NCI-H2107 (cell line): ENCODE data around the gene LMO7.

Experiments used
- DNase-seq: peaks from one replicate; lab custom pipeline; 2025; lab: John Stamatoyannopoulos, UW

Gene LMO7

DNA sequence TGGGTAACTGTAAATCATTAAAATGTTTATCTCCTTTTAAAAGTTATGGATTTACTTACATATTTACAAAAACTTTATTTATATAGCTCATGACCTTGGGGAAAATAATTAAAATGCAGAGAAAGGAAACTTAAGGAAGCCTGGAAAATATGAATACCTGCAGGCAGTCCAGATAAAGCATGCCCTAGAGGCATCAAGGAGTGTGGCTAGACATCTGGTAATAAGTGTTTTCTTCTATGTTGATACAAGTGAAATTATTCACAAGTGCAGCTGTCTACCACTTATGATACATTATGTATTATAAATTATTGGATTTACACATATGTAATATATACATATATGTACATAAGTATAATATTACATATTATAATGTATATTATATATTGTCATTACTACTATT is 207.9 kb downstream of the LMO7 start:
- DNase-seq, result no peak

- DNase-seq, result no peak
Observed at GRCh38 chr13:75847588-75847987, 211.5 kb downstream of the LMO7 start.

DNA sequence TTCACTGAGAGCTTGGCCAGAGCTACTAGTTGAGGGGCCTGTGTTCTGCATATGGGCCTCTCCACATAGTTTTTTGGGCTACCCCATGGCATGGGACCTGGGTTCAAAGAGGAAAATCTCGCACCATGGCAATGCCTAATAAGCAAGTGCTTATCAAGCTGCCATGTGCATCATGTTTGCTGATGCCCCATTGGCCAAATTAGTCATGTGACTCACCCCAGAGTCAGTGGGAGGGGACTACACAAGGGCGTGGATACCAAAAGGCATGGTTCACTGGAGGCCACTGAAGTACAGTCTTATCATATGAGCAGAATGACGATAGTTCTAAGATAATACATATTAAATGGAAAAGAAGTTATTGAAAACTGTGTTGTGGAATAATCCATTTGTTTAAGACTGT is 214.8 kb downstream of the LMO7 start:
- DNase-seq, result no peak

GRCh38 chr13:75855216-75855615 is 219.1 kb downstream of the LMO7 start:
- no peak for DNase-seq

DNA sequence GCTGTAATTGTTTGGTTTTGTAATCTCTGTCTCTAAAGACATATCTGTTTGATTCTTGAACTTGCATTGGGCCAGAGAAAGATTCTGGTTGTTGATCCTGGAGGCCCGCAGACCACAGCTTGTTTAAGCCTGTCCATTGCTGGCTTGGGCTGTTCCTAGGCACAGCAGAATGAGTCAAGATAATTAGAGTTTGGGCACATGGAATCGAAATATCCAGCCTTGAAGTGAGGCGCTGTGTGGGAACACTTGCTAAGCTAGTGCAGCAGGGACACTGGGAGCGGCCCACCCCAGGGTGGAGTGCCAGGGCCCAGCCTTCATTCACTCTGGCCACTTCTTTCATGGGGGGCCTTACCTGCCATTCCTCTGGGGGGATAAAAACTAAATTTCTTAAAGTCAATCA is 219.7 kb downstream of the LMO7 start:
- no peak for DNase-seq

- no peak for DNase-seq
Observed at GRCh38 chr13:75857291-75857690, 221.2 kb downstream of the LMO7 start.

- DNase-seq, result no peak
Observed at GRCh38 chr13:75860935-75861334, 224.8 kb downstream of the LMO7 start.

GRCh38 chr13:75861786-75862185 is 225.7 kb downstream of the LMO7 start:
- no peak for DNase-seq

DNA sequence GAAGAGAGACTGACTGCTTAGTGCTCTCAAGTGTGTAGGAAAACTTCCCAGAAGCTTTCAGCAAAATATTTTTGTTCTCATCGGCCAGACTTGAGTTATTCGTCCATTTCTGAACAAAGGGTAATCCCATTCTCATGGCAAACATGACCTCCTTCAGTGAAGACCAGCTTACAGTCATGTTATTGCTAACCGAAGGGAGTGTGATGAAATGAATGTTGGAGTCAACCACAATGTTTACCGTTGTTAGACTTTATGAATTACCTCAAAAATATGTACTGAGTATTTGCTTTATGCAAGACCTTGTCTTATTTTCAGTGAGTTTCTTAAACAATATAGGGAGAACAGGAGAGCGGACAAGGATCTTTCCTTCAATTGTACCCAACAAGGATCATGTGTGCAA is 228.6 kb downstream of the LMO7 start:
- no peak for DNase-seq

DNA sequence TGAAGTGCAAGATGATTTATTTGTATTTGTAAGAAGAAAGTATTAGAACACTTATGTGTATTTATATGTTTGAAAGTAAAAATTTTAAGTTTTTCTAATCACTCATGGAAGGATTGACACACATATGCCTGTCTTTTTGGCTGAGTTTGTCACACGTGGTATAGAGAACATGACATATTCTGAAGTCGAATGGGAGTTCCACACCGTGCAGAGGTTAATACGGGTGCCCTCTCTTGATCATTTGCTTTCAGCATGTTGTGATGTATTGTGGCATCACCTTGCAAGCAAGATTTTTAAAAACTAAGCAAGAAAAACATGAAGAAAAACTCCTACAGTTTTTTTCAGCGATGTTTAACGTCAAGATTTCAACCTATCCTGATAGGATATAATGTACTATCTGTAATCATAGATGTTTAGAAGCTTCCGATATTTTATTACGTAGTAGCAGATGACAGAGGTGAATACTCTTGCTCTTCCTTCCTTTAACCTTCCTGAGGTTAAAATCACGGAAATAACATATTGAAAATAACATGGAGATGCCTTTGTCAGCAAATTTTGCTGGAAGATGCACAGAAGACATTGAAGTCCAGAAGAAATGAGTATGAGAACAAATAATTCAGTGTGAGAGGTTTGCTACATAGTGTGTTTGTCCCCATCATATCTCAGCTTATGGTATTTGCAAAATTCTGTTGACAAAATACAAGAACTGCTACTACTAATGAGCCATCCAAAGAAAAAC is 231.4 kb downstream of the LMO7 start:
- DNase-seq, result no peak

GRCh38 chr13:75869981-75870380 is 233.9 kb downstream of the LMO7 start:
- DNase-seq, result no peak

DNA sequence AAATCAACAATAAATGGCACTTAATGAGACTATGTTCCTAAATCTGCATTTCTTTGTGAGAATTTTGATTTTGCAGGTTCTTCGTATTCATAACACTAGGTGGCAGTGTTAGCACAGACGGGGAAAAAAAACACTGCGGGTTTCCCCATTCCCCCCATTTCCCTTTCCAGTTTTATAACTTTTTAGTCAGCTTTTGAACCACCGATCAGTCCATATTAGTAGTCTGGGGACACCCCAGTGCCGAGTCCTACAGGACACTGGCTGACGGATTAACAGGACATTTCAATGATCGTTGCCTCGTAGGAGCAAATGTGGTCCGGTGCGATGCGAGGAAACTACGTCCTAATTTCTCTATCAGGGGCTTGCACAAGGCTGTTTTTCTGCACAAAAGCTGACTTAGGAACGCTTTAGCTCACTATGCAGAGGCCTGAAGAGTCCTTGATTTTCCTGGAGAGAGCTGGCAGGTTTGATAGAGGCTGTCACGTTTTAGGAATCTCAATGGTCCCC is 234.3 kb downstream of the LMO7 start:
- peak; percentile 3 for DNase-seq

DNA sequence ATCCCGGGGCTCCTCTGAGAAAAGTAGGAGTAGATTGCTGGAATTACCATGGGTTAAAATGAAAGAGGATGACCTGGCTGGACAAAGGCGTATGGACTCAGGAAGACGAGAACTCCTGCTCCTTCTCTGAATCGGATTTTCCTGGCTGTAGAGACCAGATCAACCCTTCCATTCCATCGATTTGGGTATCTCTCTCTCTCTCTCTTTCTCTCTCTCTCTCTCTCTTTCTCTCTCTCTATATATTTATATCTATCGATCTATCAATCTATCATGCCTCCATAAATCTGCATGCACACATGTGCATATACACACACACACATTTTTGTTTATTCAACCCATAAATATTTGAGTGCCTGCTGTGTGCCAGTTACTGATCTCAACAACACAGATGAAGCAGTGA is 234.9 kb downstream of the LMO7 start:
- DNase-seq, result no peak

- DNase-seq, result no peak
Observed at GRCh38 chr13:75872980-75873379, 236.8 kb downstream of the LMO7 start.

DNA sequence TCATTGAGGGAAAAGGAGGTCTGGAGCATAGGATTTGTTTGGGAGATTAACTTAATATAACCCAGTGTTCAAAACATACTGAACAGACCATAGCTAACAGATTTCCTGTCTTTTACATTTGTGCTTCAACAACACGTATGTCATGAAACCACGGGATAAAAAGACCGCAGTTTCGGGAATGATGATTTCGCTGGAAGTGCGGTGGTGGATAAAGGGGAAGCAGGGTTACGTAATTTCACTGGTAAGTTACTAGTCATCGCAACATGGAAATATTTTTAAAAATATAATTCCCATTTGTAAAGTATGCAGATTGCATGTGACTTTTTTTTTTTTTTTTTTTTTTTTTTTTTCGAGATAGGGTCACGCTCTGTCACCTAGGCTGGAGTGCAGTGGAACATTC is 237.4 kb downstream of the LMO7 start:
- no peak for DNase-seq

DNA sequence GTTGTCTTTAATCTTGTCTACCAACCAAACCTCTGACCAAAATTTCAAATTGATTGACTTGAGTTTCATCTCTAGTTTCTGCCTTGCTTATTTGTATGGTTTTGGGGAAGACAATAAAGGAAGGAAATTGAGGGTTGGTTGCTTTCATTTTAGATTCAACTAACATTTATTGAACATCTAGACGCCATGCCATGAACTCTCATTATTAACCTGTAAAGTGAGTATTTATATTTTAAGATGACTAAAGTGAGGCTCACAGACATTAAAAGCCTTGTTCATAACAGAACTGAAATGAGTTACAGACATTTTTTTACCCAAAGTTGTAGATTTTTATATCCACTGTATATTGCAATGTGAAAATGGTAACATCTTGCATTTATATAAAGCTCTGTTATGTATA is 239.3 kb downstream of the LMO7 start:
- DNase-seq, result no peak

- peak; percentile 5 for DNase-seq
Observed at GRCh38 chr13:75876142-75877050, 240.3 kb downstream of the LMO7 start.

DNA sequence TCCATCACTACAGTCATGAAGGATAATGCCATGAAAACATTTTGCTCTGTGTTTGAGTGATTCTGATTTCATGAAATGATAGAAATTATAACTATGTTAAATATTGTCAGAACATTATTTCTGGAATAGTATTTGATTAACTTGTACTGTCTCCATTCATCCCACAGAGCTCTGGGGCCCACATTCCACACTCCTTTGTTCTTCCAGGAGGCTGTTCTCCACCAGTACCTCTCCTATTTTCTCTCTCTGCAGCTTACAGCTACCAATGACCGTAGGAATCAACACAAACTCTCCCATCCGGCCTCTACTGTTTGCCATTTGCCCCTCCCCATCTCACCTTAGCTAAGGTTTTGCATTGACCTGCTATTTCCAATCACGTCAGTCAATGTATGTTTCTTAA is 240.9 kb downstream of the LMO7 start:
- no peak for DNase-seq

DNA sequence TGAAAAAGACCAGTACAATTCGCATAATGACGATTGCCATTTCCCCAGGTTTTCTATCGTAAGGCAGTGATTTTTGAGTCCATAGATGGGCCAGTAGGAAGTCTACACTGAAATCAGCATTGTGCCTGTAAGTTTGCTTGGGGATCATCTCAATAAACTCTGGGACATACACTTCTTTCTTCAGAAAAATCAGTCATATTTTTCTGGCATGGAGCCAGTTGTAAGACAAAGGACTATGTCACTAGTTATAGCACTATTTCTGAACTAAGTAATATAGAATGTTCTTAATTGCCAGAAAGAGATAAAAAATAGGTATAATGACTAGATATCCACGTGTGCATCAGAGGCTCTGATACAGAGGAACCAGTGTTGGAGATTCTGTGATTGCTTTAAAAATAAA is 243.5 kb downstream of the LMO7 start:
- DNase-seq, result no peak

- no peak for DNase-seq
Observed at GRCh38 chr13:75881109-75881775, 245.1 kb downstream of the LMO7 start.

GRCh38 chr13:75882261-75882660 is 246.1 kb downstream of the LMO7 start:
- DNase-seq, result no peak

- no peak for DNase-seq
Observed at GRCh38 chr13:75889427-75889826, 253.3 kb downstream of the LMO7 start.

- no peak for DNase-seq
Observed at GRCh38 chr13:75895168-75895567, 259.0 kb downstream of the LMO7 start.
